A549 (cell line): Measurements from ENCODE around the gene PRKCE.

Experiments used
- CEBPB ChIP-seq, 2 experiments: fragments of >200 bp in 1 of 2; sonication (Bioruptor Twin) in 1 of 2; formaldehyde crosslinking in 1 of 2; IDR thresholded peaks; 2 replicates each; pipeline ENCODE4 v1.6.1; 2012 to 2016
- CHD4 ChIP-seq: fragments of 200-600 bp; sonication (generic); IDR thresholded peaks from 2 replicates; pipeline ENCODE4 v1.6.1; 2016; ENCODE audit warnings: antibody characterized with exemption, mild to moderate bottlenecking, borderline replicate concordance
- CTCF ChIP-seq: fragments of >200 bp; sonication (Bioruptor Twin); formaldehyde crosslinking; IDR thresholded peaks from 3 replicates; pipeline ENCODE4 v1.5.1; 2016
- E2F6 ChIP-seq: IDR thresholded peaks from 2 replicates; pipeline ENCODE4 v1.6.1; 2012; ENCODE audit warnings: low read depth, borderline replicate concordance
- EP300 ChIP-seq, 2 experiments: fragments of >200 bp; sonication (Bioruptor Twin); formaldehyde crosslinking; IDR thresholded peaks; 2 replicates in 1 of 2; 3 replicates in 1 of 2; pipeline ENCODE4 v1.6.1; 2016 to 2017
- MAX ChIP-seq: IDR thresholded peaks from 2 replicates; pipeline ENCODE4 v1.6.1; 2012
- NR3C1 ChIP-seq: fragments of >200 bp; sonication (Bioruptor Twin); formaldehyde crosslinking; IDR thresholded peaks from 3 replicates; pipeline ENCODE4 v1.6.1; 2017
- POLR2A ChIP-seq: IDR thresholded peaks from 2 replicates; pipeline ENCODE4 v1.6.1; 2012; ENCODE audit warnings: mild to moderate bottlenecking, low read length
- RFX5 ChIP-seq: fragments of 450-650 bp; IDR thresholded peaks from 2 replicates; pipeline ENCODE4 v1.7.1; 2014; ENCODE audit warnings: antibody characterized with exemption, mild to moderate bottlenecking, moderate library complexity
- ZFP36 ChIP-seq: fragments of 450-650 bp; IDR thresholded peaks from 2 replicates; pipeline ENCODE4 v1.6.1; 2014; ENCODE audit warnings: borderline replicate concordance; ENCODE audit not compliant: partially characterized antibody

- TF ChIP-seq CTCF, result no peak
- TF ChIP-seq NR3C1, result no peak
- TF ChIP-seq CEBPB (IDR thresholded peaks at IDR 0.05), result no peak
- TF ChIP-seq EP300 (IDR thresholded peaks at IDR 0.05), result no peak
- no peak for TF ChIP-seq E2F6
- no peak for TF ChIP-seq POLR2A
- TF ChIP-seq MAX, result no peak
- TF ChIP-seq RFX5, result no peak
- no peak for TF ChIP-seq ZFP36
- no peak for TF ChIP-seq CHD4
Measured at GRCh38 chr2:45869165-45869501, 217.7 kb downstream of the PRKCE start.
